Gastroesophageal sphincter (tissue), 4 donors: ENCODE results near the gene EPB41L4B. TPM values are rescaled to one million over a fixed set of nuclear protein-coding genes. Genes with fewer than 3 reads are reported as not detected.
A peak's percentile ranks its signal among the peaks of the same experiment; 100 is the strongest.

ENCODE experiments used
- ATAC-seq: fragments of 150-250 bp; one replicate; pipeline ENCODE4 v1.9.1; 2016; ENCODE audit warnings: mild to moderate bottlenecking, moderate library complexity
- H3K27ac ChIP-seq, 4 donors: fragments of 200-600 bp; sonication (generic) in 3 of 4; 1 replicate in 3 of 4; 2 replicates in 1 of 4; pipeline ENCODE4 v1.5.1; 2016 to 2019
- H3K27me3 ChIP-seq: fragments of 200-600 bp; sonication (generic); one replicate; pipeline ENCODE4 v1.5.1; 2019
- H3K36me3 ChIP-seq, 2 donors: fragments of 200-600 bp; sonication (generic); one replicate each; pipeline ENCODE4 v1.5.1; 2019; ENCODE audit warnings: control low read depth in 1 of 2
- H3K4me1 ChIP-seq, 3 donors: fragments of 200-600 bp; sonication (generic); 1 replicate in 2 of 3; 2 replicates in 1 of 3; pipeline ENCODE4 v1.5.1; 2016 to 2019; ENCODE audit warnings: control low read depth in 2 of 3
- H3K4me3 ChIP-seq, 2 donors: fragments of 200-600 bp; sonication (generic); one replicate each; pipeline ENCODE4 v1.5.1; 2019; ENCODE audit warnings: mild to moderate bottlenecking in 1 of 2, moderate library complexity in 1 of 2
- H3K9me3 ChIP-seq, 3 donors: fragments of 200-600 bp; sonication (generic); one replicate each; pipeline ENCODE4 v1.5.1; 2017 to 2019; ENCODE audit warnings: control low read depth in 2 of 3
- EP300 ChIP-seq: sonication (generic); formaldehyde crosslinking; IDR thresholded peaks from one replicate; pipeline ENCODE4 v1.6.1; 2017; ENCODE audit warnings: antibody characterized with exemption, mild to moderate bottlenecking
- POLR2A ChIP-seq, 2 donors: fragments of 450-650 bp; IDR thresholded peaks; one replicate each; pipeline ENCODE4 v1.6.1; 2017; ENCODE audit warnings: antibody characterized with exemption in 2 of 2, mild to moderate bottlenecking in 2 of 2, moderate library complexity in 1 of 2
- POLR2AphosphoS5 ChIP-seq: sonication (generic); formaldehyde crosslinking; IDR thresholded peaks from one replicate; pipeline ENCODE4 v1.6.1; 2017; ENCODE audit warnings: antibody characterized with exemption
- WGBS, 2 donors: methylation state at CpG; one replicate each; pipeline ENCODE4 v1.1.5; 2018; ENCODE audit warnings: low coverage in 1 of 2; 5-methylcytosine and 5-hydroxymethylcytosine counted together
- total RNA-seq, 4 donors: library from RNA; depleted of rRNA; stranded (reverse); fragments of >200 nt; gene quantifications; one replicate each; pipeline ENCODE4 v1.1.0, GENCODE V29; 2016
- TF ChIP-seq, protein P1 (sequence below), 4 experiments: fragments of 200-600 bp in 2 of 4; fragments of 450-650 bp in 2 of 4; sonication (generic) in 1 of 4; IDR thresholded peaks; one replicate each; pipeline ENCODE4 v1.5.1; 2017 to 2019; ENCODE audit warnings: antibody characterized with exemption in 4 of 4, mild to moderate bottlenecking in 2 of 4, moderate library complexity in 2 of 4

Gene EPB41L4B
- total RNA-seq, 4 donors from 2014 or later = 1.2 to 1.7 (median 1.4) TPM; not detected in 1

GRCh38 chr9:109244179-109245132 lies 76.4 kb downstream of the EPB41L4B start:
- Histone ChIP-seq H3K4me1 (no peaks in the 10 kb centered on the region), H3K27ac (no peak overlapping the region), H3K9me3 (no peaks in the 10 kb centered on the region), H3K4me3 (no peak overlapping the region), H3K36me3 (no peaks in the 10 kb centered on the region), H3K27me3 (peaks cover 9% of the 10 kb centered on the region)
- TF ChIP-seq EP300 = no peak
- no peak for TF ChIP-seq POLR2AphosphoS5
- TF ChIP-seq, protein P1, sequence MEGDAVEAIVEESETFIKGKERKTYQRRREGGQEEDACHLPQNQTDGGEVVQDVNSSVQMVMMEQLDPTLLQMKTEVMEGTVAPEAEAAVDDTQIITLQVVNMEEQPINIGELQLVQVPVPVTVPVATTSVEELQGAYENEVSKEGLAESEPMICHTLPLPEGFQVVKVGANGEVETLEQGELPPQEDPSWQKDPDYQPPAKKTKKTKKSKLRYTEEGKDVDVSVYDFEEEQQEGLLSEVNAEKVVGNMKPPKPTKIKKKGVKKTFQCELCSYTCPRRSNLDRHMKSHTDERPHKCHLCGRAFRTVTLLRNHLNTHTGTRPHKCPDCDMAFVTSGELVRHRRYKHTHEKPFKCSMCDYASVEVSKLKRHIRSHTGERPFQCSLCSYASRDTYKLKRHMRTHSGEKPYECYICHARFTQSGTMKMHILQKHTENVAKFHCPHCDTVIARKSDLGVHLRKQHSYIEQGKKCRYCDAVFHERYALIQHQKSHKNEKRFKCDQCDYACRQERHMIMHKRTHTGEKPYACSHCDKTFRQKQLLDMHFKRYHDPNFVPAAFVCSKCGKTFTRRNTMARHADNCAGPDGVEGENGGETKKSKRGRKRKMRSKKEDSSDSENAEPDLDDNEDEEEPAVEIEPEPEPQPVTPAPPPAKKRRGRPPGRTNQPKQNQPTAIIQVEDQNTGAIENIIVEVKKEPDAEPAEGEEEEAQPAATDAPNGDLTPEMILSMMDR (IDR thresholded peaks at IDR 0.05) = peak; percentile 64 to 90 (median 82)
- TF ChIP-seq POLR2A (IDR thresholded peaks at IDR 0.05) = no peak
- WGBS, 2 donors = 22 to 39% methylated on average over 5 to 7 of the region's 9 CpGs
- peak; percentile 62 for ATAC-seq

GRCh38 chr9:109242741-109243140 lies 78.1 kb downstream of the EPB41L4B start:
- peaks cover 9% of the 10 kb centered on the region for H3K27me3 ChIP-seq
- H3K4me3 ChIP-seq = no peak overlapping the region
- ATAC-seq = no peak
- H3K4me1 ChIP-seq = no peaks in the 10 kb centered on the region
- no peak overlapping the region for H3K27ac ChIP-seq
- no peaks in the 10 kb centered on the region for H3K9me3 ChIP-seq
- H3K36me3 ChIP-seq = no peaks in the 10 kb centered on the region
- TF ChIP-seq EP300 = no peak
- no peak for TF ChIP-seq POLR2A (IDR thresholded peaks at IDR 0.05)
- TF ChIP-seq, protein P1 (IDR thresholded peaks at IDR 0.05) = no peak
- no peak for TF ChIP-seq POLR2AphosphoS5
- 59 to 84% methylated on average over 2 of the region's 2 CpGs for WGBS, 2 donors

GRCh38 chr9:109242014-109242413 lies 78.8 kb downstream of the EPB41L4B start:
- no peaks in the 10 kb centered on the region for H3K9me3 ChIP-seq
- no peak overlapping the region for H3K4me3 ChIP-seq
- ATAC-seq = no peak
- no peak for TF ChIP-seq EP300
- TF ChIP-seq, protein P1 (IDR thresholded peaks at IDR 0.05) = no peak
- TF ChIP-seq POLR2AphosphoS5 = no peak
- no peak for TF ChIP-seq POLR2A (IDR thresholded peaks at IDR 0.05)
- no peaks in the 10 kb centered on the region for H3K36me3 ChIP-seq
- peaks cover 9% of the 10 kb centered on the region for H3K27me3 ChIP-seq
- no peaks in the 10 kb centered on the region for H3K4me1 ChIP-seq
- no peak overlapping the region for H3K27ac ChIP-seq
- 47 to 50% methylated on average over 2 of the region's 2 CpGs for WGBS, 2 donors

- 86 to 91% methylated on average over 3 of the region's 3 CpGs for WGBS, 2 donors
- no peaks in the 10 kb centered on the region for H3K9me3 ChIP-seq
- no peak overlapping the region for H3K4me3 ChIP-seq
- peaks cover 9% of the 10 kb centered on the region for H3K27me3 ChIP-seq
- no peaks in the 10 kb centered on the region for H3K4me1 ChIP-seq
- no peak overlapping the region for H3K27ac ChIP-seq
- no peak for ATAC-seq
- no peak for TF ChIP-seq EP300
- TF ChIP-seq, protein P1 (IDR thresholded peaks at IDR 0.05) = no peak
- no peak for TF ChIP-seq POLR2A (IDR thresholded peaks at IDR 0.05)
- TF ChIP-seq POLR2AphosphoS5 = no peak
- H3K36me3 ChIP-seq = no peaks in the 10 kb centered on the region
Observed at GRCh38 chr9:109241207-109241606, 79.7 kb downstream of the EPB41L4B start.

DNA sequence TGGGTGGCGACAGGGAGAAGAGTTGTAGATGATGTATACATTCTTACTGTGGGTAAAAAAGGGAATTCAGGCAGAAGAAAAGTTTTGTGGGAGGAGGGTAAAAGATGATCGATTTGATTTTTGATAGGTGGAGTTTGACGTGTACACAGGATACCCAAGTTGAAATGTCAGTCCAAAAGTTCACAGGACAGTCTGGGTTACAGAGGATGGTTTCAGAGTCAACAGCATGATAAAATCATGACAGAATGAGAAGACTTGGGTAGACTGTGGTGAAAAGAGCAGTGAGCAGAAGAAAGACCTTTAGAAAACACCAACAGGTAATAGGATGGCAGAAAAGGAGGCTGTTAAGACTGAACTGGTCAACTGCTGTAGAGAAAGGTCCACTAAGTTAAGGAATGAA lies 81.6 kb downstream of the EPB41L4B start:
- 97 to 100% methylated on average over 2 to 3 of the region's 3 CpGs for WGBS, 2 donors
- Histone ChIP-seq H3K4me1 (no peaks in the 10 kb centered on the region), H3K9me3 (no peaks in the 10 kb centered on the region), H3K27me3 (no peaks in the 10 kb centered on the region), H3K36me3 (no peaks in the 10 kb centered on the region), H3K27ac (no peak overlapping the region), H3K4me3 (no peak overlapping the region)
- TF ChIP-seq EP300 (no peak), POLR2A (IDR thresholded peaks at IDR 0.05) (no peak), POLR2AphosphoS5 (no peak)
- TF ChIP-seq, protein P1 (IDR thresholded peaks at IDR 0.05) = no peak
- no peak for ATAC-seq
